EH (cell line): ENCODE measurements around the gene FEN1.

ENCODE experiments used
- DNase-seq: peaks from one replicate; pipeline ENCODE4 v3.0.0-alpha.2; 2015; ENCODE audit warnings: low read depth

The FEN1 gene

DNA sequence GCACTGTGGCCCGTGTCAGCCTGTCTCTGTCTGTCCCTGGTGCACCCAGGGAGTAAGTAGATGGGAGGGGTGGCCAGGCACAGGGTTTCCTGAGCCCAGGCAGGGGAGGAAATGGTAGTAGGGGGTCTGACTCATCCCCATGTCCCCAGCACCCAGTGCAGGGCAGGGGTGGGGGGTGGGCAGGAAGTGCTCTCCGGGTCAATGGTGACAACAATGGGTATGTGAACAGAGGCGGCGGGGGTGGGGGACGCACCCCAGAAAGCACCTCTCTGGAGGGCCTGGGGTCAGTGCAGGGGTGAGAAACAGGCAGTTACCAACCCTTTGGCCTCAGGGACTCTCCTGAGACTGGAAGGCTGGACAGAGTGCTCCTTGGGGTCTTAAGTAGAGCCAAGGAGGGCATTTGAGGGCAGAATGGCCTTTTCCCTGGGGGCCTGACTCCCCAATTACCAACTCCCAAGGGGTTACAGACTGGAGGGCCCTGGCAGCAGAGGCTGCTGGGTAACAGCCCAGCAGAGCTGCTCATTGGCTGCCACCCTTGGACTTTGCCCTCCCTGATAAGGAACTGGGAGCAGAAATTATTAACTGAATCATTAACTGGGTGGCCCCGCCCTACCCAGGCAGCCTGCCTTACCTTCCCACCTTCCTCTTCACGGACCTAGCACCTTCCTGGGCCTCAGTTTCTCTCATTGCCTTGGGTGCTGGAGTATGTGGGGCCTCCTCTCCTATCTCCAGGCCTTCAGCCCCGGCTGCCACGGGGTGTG is 36.1 kb upstream of the FEN1 start:
- peak; percentile 83 for DNase-seq

DNA sequence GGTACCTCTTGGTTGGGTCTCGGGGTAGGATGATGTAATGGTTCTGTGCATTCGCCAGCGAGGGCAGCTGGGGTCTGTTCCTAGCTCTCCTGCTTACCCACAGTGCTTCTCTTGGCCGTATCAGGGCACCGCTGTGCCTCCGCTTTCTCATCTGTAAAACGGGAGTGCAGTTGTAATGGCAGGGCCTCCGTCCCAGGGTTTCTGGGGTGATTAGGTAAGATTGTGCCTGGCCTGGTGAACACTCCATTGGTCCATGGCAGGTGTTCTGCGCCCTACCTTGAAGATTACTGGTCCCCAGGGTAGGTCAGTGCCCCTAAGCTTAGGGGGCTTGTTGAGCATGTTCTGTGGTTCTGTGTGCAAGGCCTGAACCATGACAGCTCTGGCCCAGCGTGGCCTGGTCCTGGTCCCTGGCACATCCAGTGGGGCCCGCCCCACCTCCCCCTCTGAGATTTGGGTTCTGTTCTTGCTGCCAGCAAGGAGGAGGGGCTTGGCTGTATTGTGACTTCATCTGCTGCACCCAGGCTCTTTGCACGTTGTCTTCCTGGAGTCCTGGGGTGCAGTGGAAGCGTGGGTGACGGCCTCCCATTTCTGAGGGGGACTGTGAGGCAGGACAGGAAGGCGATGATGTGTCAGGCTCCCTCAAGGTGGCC is 35.4 kb upstream of the FEN1 start:
- DNase-seq: no peak

DNA sequence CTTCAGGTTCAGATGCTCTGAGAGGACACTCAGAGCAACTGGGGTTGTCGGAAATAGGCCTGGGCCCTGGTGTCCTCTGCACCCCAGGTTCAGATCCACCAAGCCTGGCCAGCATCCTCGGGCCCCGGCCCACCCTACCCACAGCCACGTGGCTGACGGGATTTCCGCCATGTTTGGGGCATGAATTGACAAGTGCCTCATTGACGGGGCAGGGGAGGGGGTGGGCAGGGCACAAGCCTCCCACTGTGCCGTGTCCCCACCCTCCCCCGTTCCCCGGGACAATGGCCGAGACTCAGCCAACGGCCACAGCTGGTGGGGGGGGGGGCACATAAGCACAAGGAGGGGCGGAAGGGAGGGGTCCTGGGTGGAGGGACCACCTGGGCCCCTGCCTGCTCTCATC is 31.8 kb upstream of the FEN1 start:
- no peak for DNase-seq

DNA sequence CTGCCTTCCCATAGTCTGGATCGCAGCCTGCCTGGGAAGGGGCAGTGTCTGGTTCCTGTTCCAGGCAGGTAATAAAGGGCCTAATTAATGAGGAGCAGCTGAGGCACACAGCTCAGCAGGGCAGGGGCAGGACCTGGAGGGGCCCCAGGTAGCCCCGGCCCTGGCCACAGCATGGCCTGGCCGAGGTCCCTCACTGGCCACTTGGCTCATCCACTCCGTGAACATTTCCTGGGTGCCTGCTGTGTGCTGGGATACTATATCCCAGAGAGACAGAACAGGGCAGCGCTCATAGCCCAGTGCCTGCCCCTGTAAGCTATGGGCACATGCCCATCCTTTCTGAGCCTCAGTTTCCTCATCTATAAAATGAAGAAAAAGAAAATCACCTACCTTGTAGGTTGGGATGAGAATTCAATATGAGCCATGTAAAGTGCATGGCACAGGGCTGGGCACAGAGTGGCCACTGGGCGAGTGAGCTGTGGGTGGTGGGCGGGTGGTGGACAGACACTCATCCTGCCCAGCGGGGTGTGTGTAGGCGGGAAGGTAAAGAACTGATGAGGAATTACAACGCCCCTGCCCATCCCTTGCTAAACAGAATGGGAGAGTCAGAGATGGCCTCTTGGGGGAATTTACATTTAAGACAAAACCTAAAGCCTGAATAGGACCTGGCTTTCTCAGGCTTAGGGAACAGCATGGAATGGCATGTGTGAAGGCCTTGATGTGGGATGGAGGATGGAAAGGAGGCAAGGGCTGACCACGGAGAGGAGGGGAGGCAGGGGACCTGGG is 31.1 kb upstream of the FEN1 start:
- DNase-seq: no peak

DNA sequence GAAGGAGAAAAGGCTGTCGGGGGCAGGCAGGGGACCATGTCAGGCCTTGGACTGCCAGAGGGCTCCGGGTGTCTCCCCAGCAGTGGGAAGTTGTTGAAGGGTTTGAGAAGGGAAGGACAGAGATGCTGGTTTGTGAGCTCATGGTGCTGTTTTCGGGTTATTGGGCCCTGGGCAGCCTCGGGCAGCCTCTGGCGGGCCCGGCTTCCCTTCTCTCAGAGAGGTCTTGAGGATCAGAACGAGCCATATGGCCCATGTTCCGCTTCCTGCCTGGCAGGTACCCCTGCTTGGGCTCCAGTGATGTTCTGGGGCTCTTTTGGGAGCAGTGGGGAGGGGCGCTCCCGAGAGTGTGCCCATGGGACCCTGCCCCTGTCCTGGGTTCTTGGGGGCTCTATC is 30.5 kb upstream of the FEN1 start:
- DNase-seq: no peak

DNA sequence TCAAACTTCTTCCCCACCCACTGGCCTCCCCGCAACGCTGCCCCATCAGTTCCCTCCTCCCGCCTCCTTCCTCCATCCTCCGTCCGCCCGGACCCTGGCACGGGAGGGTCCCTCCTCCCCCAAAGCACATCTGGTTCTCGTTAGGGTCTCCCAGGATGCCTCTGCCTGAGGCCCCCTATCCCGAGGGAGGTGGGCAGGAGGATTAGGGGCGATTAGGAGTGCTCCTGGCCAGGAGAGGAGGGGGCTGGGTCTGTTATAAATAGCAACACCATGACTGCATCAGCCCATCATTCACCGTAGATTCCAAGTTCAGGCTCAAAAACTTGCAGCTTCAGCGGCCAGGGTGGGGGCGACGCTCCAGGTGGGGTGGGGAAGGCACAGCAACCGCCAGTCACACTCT is 29.9 kb upstream of the FEN1 start:
- no peak for DNase-seq

DNA sequence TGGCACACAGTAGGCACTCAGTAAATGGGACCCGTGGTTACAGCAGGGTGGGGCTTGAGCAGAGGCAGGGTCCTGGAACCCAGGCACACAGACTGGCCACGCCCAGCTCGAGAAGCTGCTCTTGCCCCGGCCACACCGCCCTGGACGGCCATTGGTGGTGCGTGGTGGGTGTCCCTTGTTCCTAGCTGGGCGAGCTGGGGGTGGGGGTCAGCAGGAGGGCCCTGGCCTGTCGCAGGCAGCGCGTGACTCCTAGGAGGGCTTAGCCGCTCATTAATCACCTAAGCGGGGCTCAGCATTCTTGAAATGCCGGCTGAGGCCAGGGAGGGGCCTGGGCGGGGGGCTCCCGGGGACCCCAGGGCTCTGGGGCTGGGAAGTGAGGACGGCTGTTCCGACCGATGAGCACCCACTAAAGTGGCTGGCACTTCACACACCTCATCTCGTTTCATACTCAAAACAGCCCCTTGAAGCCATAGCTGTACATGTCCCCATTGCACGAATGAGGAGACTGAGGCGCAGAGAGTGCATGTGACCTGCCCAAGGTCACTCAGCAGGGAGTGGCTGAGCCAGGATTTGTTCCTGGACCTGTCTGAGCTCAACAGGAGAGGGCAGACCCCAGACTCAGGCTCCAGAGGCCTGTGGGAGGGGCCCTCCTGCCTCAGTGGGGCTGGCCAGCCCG is 28.6 kb upstream of the FEN1 start:
- DNase-seq: no peak

DNA sequence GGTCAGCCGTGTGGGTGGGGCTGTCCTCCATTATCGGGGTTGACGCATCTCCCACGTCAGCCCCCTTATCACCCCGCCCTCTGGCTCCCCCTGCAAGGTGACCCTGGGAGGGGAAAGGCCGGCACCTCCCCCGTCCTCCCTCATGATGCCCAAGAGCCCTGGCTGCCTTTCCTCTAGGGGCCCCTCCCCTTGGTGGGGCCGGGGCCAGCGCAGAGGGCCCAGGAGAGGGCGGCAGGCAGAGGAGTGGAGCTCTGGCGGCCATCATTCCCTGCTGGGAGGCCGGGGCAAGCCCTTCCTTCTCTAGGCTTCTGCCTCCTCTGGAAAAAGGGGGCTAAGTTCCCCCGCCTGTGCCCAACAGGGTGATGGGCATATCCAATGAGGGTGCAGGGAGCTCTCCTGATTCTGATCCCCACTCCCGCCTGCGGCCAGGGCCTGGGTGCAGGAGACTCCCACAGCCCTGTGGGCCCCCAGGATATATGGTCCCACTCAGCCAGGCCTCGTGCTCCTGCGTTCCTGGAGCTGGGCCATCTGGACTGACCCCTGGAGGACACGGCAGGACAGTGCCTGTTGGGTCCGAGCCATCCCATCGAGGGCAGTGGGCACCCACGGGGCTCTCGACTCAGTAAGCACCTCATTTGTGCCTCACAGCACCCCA is 28.0 kb upstream of the FEN1 start:
- no peak for DNase-seq

DNA sequence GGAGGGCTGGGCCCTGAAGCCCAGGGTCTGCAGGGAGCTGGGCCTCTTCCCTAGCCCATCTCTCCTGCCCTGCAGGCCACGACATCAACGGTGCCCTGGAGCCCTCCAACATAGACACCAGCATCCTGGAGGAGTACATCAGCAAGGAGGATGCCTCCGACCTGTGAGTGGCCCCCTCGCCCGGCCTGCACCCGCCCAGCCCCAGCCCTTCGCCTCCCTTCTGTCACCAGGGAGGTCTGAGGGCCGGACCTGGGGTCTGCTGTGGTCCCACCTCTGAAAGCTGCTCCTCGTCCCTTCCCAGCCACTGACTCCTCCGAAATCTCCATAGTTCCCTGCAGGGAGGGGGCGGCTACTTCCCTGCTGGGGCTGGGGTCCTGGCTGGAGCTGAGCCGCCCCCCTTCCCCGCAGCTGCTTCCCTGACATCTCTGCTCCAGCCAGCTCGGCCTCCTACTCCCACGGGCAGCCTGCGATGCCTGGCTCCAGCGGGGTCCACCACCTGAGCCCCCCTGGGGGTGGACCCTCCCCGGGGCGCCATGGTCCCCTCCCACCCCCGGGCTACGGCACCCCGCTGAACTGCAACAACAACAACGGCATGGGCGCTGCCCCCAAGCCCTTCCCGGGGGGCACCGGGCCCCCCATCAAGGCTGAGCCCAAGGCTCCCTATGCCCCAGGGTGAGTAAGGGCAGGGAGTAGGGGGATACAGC is 27.0 kb upstream of the FEN1 start:
- no peak for DNase-seq

DNA sequence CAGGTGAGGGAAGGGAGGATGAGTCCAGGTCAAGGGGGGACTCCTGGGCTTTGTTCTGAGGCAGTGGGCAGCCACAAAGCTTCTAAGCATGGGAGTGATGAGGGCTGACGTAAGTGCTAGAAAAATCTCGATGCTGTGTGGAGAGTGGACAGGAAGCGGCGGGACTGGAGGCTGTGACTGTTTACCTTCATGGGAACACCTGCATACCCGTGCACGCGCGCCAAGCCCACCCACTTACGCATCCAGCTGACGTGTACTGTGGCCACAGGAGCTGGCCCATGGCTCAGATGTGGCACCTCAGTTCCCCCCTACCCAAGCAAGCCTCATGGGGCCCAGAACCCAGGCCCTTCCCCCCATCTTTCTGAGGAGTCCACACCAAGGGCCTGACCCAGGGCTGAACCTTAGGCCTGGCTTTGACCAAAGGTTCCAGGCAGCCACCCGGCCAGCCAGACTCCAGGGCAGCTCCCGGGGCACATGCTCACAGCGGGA is 26.3 kb upstream of the FEN1 start:
- no peak for DNase-seq

DNA sequence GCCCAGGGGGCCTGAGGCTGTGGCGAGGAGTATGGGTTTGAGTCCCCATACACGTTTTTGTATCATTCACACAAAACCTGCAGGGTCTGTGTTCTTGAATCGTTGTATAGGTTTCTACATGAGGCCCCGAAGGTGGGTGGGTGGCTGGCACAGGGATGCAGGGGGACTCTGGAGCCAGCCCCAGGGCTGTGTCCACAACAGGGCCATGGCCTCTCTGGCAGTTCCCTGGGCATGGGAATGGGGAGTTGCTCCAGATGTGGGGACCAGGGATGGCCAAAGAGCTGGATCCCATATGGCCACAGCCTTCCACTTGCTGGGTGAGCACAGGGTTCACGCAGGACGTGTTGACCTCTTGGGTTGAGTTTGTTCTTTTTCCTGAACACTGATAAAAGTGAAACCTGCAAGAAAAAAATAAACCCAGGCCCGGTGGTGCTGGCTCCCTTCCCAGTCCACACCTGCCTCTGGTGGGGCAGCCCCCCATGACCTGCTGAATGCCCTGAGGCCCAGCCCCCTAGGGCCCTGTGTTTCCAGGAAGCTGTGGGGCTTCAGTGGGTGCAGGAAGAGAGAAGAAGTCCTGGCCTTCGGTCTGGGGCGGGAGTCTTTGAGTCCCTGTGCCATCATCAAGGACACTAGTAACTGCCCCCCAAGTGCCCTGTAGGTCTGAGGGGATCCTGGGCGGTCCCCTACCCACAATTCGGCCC is 24.2 kb upstream of the FEN1 start:
- DNase-seq: no peak

DNA sequence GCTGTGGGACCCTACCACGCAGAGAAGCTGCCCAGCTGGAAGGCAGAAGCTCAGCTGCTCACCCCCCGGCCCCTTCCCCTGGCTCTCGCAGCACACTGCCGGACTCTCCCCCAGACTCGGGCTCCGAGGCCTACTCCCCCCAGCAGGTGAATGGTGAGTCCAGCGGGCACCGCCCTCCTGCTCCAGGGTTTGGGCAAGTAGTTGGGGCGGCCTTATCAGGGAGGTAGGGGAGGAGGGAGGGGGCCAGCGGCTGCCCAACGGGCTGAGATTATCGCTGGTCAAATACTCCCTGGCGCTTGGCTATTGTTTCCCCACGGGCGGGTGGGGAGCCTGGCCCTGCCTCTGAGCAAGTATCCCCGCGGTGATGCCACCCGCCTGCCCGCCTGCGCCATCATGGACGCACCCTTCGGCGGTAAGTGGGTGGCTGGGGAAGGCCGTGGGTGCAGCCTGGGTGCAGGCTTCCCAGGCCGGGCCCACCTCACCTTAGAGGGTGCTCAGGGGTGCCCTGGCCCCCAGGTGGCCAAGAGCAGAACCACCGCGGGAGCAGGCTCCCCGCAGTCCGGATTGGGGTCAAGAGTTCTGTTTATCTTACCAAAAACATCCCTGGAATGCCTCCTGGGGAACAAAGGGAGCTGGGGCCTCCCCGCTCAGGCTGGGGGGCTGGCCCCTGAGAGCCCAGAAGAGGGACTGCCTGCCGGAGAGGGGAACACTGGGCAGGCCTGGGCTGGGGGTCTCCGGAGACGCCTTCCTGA is 23.4 kb upstream of the FEN1 start:
- DNase-seq: peak; percentile 55

DNA sequence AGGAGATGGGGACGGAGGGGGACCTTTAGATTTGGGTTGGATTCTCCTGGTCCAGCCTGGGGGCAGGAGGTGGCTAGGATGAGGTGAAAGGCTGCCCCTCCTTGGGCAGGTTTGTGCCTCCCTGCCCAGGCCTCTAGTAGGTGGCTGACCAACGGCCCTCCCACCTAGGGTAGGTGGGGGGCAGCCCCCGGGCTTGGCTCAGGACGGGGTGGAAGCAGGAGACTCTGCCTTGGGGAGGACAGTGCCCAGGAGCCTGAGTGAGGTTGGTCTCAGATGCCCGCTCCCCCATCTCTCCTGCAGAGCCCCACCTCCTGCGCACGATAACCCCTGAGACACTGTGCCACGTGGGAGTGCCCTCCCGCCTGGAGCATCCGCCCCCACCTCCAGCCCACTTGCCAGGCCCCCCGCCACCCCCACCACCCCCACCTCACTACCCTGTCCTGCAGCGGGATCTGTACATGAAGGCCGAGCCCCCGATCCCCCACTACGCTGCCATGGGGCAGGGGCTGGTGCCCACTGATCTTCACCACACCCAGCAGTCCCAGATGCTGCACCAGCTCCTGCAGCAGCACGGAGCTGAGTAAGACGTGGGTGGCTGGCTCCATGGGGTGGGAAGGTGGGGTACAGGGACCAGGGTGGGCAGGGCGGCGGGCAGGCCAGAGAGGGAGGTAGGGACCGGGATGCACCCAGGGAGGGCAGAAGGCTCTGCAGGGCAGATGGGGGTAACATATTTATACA is 22.6 kb upstream of the FEN1 start:
- DNase-seq: no peak

DNA sequence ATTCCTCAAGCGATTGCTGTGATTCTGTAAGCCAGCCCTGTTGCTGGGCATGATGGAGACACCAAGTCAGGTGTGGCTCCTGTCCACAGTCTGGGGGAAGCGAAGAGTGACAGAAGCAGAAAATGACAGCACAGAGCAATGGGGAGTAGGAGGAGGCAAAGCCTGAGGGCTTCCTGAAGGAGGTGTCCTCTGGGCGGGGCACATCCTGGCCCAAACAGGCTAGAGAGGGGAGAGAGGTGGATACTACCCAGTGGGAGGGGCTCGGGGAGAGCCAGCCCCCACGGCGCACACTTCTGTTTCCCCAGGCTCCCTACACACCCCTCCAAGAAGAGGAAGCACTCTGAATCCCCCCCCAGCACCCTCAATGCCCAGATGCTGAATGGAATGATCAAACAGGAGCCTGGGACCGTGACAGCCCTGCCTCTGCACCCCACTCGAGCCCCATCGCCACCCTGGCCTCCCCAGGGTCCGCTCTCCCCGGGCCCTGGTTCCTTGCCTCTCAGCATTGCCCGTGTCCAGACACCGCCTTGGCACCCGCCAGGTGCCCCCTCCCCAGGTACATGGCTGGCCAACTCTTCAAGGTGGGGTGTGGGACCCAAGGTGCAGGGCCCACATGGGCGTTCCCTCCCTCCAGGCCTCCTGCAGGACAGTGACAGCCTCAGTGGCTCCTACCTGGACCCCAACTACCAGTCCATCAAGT is 21.4 kb upstream of the FEN1 start:
- no peak for DNase-seq

DNA sequence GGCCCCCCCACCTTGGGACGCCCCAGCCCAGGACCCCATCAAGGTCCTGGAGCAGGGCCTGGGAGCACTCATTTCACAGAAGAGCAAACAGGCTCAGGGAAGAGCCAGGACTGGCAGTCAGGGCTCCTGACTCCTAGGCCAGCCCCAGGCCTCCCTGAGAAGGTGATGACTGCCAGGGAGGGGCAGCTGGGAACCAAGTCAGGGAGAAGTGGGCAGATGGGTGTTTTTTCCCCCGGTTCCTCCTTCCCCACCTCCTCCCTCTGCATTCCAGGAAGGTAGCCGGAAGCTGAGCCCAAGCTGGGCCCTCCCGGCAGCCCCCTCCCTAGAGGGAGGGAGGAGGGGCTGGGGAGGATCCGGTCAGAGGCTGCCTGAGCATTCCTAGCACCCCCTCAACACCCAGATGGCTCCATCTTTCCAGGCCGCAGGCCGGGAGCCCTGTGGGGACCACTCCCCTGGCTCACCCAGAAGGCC is 20.7 kb upstream of the FEN1 start:
- DNase-seq: no peak

DNA sequence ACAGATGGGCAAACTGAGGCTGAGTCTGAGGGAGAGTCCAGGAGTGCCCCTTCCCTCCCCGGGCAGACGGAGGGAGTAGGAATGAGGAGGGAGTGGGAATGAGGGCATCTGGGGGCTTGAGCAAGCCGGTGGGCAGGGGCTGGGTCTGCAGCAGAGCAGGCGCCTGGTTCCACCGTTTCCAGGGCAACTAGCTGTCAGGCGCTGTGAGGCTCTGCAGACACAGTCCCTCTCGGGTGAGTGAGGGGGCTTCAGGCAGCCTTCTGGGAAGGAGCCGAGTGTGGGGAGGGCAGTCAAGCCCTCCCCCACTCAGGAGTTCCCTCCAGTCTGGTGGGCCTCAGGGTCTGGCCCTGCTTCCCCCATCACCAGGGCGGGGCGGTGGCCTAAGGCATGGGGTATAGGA is 19.4 kb upstream of the FEN1 start:
- no peak for DNase-seq

DNA sequence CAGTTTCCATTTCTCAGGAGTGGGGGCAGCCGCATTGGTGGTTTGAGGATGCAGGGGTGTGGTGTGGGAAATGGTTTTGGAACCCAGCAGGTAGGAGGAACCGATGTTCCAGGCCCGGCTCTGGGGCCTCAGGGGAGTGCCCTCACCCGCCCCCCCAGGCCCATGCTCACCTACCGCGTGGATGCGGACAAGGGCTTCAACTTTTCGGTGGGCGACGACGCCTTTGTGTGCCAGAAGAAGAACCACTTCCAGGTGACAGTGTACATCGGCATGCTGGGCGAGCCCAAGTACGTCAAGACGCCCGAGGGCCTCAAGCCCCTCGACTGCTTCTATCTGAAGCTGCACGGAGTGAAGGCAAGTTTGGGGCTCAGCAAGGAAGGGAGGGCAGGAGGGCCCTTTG is 18.9 kb upstream of the FEN1 start:
- no peak for DNase-seq

DNA sequence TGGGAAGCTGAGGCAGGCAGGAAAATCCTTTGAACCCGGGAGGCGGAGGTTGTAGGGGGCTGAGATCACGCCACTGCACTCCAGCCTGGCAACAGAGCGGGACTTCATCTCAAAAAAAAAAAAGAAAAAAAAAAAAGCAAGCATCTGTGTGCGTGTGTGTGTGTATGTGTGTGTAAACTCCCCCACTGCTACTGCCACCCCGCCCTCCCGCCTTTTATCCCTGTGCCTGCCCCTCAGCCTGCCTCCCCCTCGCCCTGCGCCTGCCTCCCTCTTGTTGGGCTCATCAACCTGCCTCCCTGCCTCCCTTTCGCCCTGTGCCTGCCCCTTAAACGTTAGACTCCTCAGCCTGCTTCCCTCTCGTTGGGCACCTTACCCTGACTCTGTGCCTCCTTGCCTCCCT is 18.3 kb upstream of the FEN1 start:
- DNase-seq: no peak
